ENCODE data around the gene RIT2.
"Not testable (repeated sequence)": the region's sequence is repeated elsewhere in the genome, so short reads cannot be mapped to it uniquely, and the experiment has no call there.

Gene RIT2

DNA sequence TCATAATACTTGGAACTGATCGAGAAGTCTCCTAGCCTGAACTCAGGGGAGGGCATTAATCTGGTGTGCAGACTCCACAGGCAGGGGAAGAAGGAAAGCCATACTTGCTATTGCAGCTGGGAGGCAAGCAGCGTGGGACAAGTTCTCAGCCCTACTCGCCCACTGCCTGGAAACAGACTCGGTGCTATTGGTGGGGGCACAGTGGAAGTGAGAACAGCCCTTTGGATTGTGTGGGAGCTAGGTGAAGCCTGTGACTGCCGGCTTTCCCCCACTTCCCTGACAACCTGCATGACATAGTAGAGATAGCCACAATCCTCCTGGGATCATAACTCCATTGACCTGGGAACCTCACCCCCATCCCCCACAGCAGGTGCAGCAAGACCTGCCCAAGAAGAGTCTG, 301.3 kb downstream of the RIT2 start:
- Mint-ChIP-seq H3K27ac (no peak overlapping the region), H3K36me3 (ENCODE audit: insufficient read depth) (no peaks in the 10 kb centered on the region), H3K9me3 (peaks cover 14 to 35% of the 10 kb centered on the region in 2 donors), H3K4me1 (ENCODE audit: low read depth in 2 of 2) (no peaks in the 10 kb centered on the region), H3K27me3 (no peaks in the 10 kb centered on the region), H3K4me3 (no peak overlapping the region)
- no peak for ATAC-seq (replicated peaks)
- DNase-seq, result no peak

- Mint-ChIP-seq H3K27me3 (no peaks in the 10 kb centered on the region), H3K4me1 (ENCODE audit: low read depth in 2 of 2) (no peaks in the 10 kb centered on the region), H3K9me3 (peaks cover 14 to 35% of the 10 kb centered on the region in 2 donors), H3K4me3 (no peak overlapping the region), H3K27ac (no peak overlapping the region), H3K36me3 (ENCODE audit: insufficient read depth) (no peaks in the 10 kb centered on the region)
- no peak for DNase-seq
- no peak for ATAC-seq (replicated peaks)
These were observed 301.9 kb downstream of the RIT2 start for GRCh38 chr18:42813570-42813969.

- H3K36me3 Mint-ChIP-seq (ENCODE audit: insufficient read depth), result no peaks in the 10 kb centered on the region
- DNase-seq (no peak), ATAC-seq (replicated peaks) (no peak)
- no peak overlapping the region for H3K4me3 Mint-ChIP-seq
- peaks cover 4 to 7% of the 10 kb centered on the region in 2 donors for H3K9me3 Mint-ChIP-seq
- H3K4me1 Mint-ChIP-seq (ENCODE audit: low read depth in 2 of 2), result no peaks in the 10 kb centered on the region
- H3K27ac Mint-ChIP-seq, result no peak overlapping the region
- H3K27me3 Mint-ChIP-seq, result no peaks in the 10 kb centered on the region
These were observed 307.6 kb downstream of the RIT2 start for GRCh38 chr18:42807887-42808286.

- no peak overlapping the region for H3K4me3 Mint-ChIP-seq
- no peaks in the 10 kb centered on the region for H3K36me3 Mint-ChIP-seq (ENCODE audit: insufficient read depth)
- no peaks in the 10 kb centered on the region for H3K27me3 Mint-ChIP-seq
- no peak for ATAC-seq (replicated peaks)
- H3K27ac Mint-ChIP-seq, result no peak overlapping the region
- no peak for DNase-seq
- peaks cover 0 to 5% of the 10 kb centered on the region in 2 donors for H3K9me3 Mint-ChIP-seq
- no peaks in the 10 kb centered on the region for H3K4me1 Mint-ChIP-seq (ENCODE audit: low read depth in 2 of 2)
These were observed 313.8 kb downstream of the RIT2 start for GRCh38 chr18:42801706-42802105.

DNA sequence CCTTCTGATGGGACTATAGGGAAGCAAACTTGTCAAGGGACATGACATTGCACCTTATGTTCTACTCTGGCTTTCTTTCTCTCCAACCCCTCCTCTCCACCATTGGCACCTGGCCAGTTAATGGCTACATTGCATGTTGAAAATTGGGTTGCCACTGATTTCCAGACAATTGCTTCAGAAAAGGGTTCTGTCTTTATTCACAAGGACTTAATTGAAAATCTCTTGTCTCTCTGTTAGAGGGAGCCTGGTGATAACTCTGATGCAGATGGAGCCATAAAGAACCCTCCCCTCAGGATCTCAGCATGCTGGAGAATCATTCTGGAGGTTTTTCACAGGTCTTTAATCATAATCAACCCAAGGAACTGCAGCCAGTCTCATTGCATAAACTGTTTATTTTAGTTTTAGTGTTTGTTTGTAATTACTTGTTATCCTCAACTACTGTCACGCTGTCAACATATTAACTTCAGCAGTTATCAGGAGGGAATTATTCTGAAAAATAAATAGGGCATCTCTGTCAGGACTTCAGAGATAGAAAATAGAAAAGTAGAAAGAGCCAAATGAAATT, 316.8 kb downstream of the RIT2 start:
- Mint-ChIP-seq H3K27me3 (no peaks in the 10 kb centered on the region), H3K4me1 (ENCODE audit: low read depth in 2 of 2) (no peaks in the 10 kb centered on the region), H3K36me3 (ENCODE audit: insufficient read depth) (no peaks in the 10 kb centered on the region), H3K4me3 (no peak overlapping the region), H3K27ac (no peak overlapping the region), H3K9me3 (peaks cover 0 to 7% of the 10 kb centered on the region in 2 donors)
- ATAC-seq (replicated peaks), result no peak
- no peak for DNase-seq

- H3K9me3 Mint-ChIP-seq; H3K4me3 Mint-ChIP-seq; H3K27me3 Mint-ChIP-seq; DNase-seq; H3K4me1 Mint-ChIP-seq (ENCODE audit: low read depth in 2 of 2); H3K27ac Mint-ChIP-seq; H3K36me3 Mint-ChIP-seq (ENCODE audit: insufficient read depth); ATAC-seq (replicated peaks): not testable (repeated sequence)
These were observed 320.2 kb downstream of the RIT2 start for GRCh38 chr18:42795213-42795789.

GRCh38 chr18:42792731-42793130, 322.8 kb downstream of the RIT2 start:
- Mint-ChIP-seq H3K4me3 (no peak overlapping the region), H3K4me1 (ENCODE audit: low read depth in 2 of 2) (no peaks in the 10 kb centered on the region), H3K36me3 (ENCODE audit: insufficient read depth) (no peaks in the 10 kb centered on the region), H3K27ac (no peak overlapping the region), H3K9me3 (peaks cover 0 to 6% of the 10 kb centered on the region in 2 donors), H3K27me3 (no peaks in the 10 kb centered on the region)
- DNase-seq (no peak), ATAC-seq (replicated peaks) (no peak)

DNA sequence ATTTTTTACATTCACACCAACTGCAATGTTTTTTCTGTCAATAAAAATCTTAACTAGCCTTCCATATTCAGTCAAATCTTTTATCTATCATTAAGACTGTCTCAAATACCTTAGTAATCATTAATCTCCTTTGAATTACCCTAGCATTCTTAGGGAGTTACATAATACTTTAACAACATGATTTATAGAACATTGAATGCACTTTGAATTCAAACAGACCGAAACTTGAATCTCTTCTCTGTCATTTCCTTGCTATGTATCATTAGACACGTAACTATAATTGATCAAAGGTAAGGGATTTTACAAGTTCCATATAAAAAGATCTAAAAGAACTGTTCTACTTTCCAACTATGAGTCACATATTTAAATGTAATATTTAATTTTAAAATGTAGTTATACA, 330.9 kb downstream of the RIT2 start:
- Mint-ChIP-seq H3K4me3 (no peak overlapping the region), H3K27me3 (no peaks in the 10 kb centered on the region), H3K27ac (no peak overlapping the region), H3K36me3 (ENCODE audit: insufficient read depth) (no peaks in the 10 kb centered on the region), H3K9me3 (peaks cover 0 to 6% of the 10 kb centered on the region in 2 donors), H3K4me1 (ENCODE audit: low read depth in 2 of 2) (no peaks in the 10 kb centered on the region)
- DNase-seq, result no peak
- no peak for ATAC-seq (replicated peaks)

GRCh38 chr18:42782929-42783328, 332.6 kb downstream of the RIT2 start:
- Mint-ChIP-seq H3K4me3 (no peak overlapping the region), H3K36me3 (ENCODE audit: insufficient read depth) (no peaks in the 10 kb centered on the region), H3K27ac (no peak overlapping the region), H3K9me3 (peaks cover 0 to 7% of the 10 kb centered on the region in 2 donors), H3K4me1 (ENCODE audit: low read depth in 2 of 2) (no peaks in the 10 kb centered on the region), H3K27me3 (no peaks in the 10 kb centered on the region)
- ATAC-seq (replicated peaks) (no peak), DNase-seq (no peak)

- Mint-ChIP-seq H3K4me3 (no peak overlapping the region), H3K36me3 (ENCODE audit: insufficient read depth) (no peaks in the 10 kb centered on the region)
These were observed 334.1 kb downstream of the RIT2 start for GRCh38 chr18:42781298-42781815.

GRCh38 chr18:42780171-42780570, 335.3 kb downstream of the RIT2 start:
- Mint-ChIP-seq H3K27ac (no peak overlapping the region), H3K27me3 (no peaks in the 10 kb centered on the region), H3K4me3 (no peak overlapping the region), H3K36me3 (ENCODE audit: insufficient read depth) (no peaks in the 10 kb centered on the region), H3K4me1 (ENCODE audit: low read depth in 2 of 2) (no peaks in the 10 kb centered on the region), H3K9me3 (peaks cover 0 to 4% of the 10 kb centered on the region in 2 donors)
- ATAC-seq (replicated peaks) (no peak), DNase-seq (no peak)

More at GRCh38 chr18:42781298-42781815, 334.1 kb downstream of the RIT2 start:
- H3K27ac Mint-ChIP-seq, result no peak overlapping the region
- H3K4me1 Mint-ChIP-seq (ENCODE audit: low read depth in 2 of 2), result no peaks in the 10 kb centered on the region
- DNase-seq, result no peak
- no peaks in the 10 kb centered on the region for H3K27me3 Mint-ChIP-seq
- H3K9me3 Mint-ChIP-seq, result peaks cover 0 to 5% of the 10 kb centered on the region in 2 donors
- ATAC-seq (replicated peaks), result no peak

- no peak overlapping the region for H3K27ac Mint-ChIP-seq
- H3K9me3 Mint-ChIP-seq, result peaks cover 0 to 4% of the 10 kb centered on the region in 2 donors
- H3K4me1 Mint-ChIP-seq (ENCODE audit: low read depth in 2 of 2), result no peaks in the 10 kb centered on the region
- H3K27me3 Mint-ChIP-seq, result no peaks in the 10 kb centered on the region
- H3K4me3 Mint-ChIP-seq, result no peak overlapping the region
- H3K36me3 Mint-ChIP-seq (ENCODE audit: insufficient read depth), result no peaks in the 10 kb centered on the region
- no peak for ATAC-seq (replicated peaks)
- no peak for DNase-seq
These were observed 336.9 kb downstream of the RIT2 start for GRCh38 chr18:42778445-42779042.

DNA sequence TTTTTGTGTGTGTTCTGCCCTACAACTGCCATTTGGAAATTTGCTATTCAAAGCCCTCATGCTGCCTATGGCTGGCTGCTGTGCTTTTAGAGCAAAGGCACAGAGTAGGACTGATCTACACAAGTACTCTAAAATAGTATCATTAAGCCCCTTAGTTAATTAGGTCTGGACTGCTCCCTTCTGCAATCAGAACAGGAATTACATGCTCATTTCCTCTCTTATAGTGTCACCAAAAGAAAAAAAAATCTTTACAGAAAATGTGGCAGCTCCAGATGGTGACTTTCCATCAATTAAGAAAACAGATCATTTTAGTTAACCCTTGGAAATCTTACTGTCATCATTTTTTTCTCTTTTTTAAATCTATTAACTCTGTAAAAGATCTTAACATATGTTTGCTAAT, 337.5 kb downstream of the RIT2 start:
- no peak overlapping the region for H3K27ac Mint-ChIP-seq
- no peaks in the 10 kb centered on the region for H3K36me3 Mint-ChIP-seq (ENCODE audit: insufficient read depth)
- DNase-seq (no peak), ATAC-seq (replicated peaks) (no peak)
- peaks cover 0 to 3% of the 10 kb centered on the region in 2 donors for H3K9me3 Mint-ChIP-seq
- H3K4me1 Mint-ChIP-seq (ENCODE audit: low read depth in 2 of 2), result no peaks in the 10 kb centered on the region
- H3K4me3 Mint-ChIP-seq, result no peak overlapping the region
- H3K27me3 Mint-ChIP-seq, result no peaks in the 10 kb centered on the region

- Mint-ChIP-seq H3K4me3 (no peak overlapping the region), H3K27me3 (no peaks in the 10 kb centered on the region), H3K27ac (no peak overlapping the region), H3K9me3 (peaks cover 0 to 6% of the 10 kb centered on the region in 2 donors), H3K36me3 (ENCODE audit: insufficient read depth) (no peaks in the 10 kb centered on the region), H3K4me1 (ENCODE audit: low read depth in 2 of 2) (no peaks in the 10 kb centered on the region)
- DNase-seq, result no peak
- no peak for ATAC-seq (replicated peaks)
These were observed 341.6 kb downstream of the RIT2 start for GRCh38 chr18:42773870-42774269.

Data from effector memory CD8-positive, alpha-beta T cell (primary cell).